Measurements from ENCODE around the gene NSD1.

- TF ChIP-seq, protein P1, sequence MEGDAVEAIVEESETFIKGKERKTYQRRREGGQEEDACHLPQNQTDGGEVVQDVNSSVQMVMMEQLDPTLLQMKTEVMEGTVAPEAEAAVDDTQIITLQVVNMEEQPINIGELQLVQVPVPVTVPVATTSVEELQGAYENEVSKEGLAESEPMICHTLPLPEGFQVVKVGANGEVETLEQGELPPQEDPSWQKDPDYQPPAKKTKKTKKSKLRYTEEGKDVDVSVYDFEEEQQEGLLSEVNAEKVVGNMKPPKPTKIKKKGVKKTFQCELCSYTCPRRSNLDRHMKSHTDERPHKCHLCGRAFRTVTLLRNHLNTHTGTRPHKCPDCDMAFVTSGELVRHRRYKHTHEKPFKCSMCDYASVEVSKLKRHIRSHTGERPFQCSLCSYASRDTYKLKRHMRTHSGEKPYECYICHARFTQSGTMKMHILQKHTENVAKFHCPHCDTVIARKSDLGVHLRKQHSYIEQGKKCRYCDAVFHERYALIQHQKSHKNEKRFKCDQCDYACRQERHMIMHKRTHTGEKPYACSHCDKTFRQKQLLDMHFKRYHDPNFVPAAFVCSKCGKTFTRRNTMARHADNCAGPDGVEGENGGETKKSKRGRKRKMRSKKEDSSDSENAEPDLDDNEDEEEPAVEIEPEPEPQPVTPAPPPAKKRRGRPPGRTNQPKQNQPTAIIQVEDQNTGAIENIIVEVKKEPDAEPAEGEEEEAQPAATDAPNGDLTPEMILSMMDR (IDR thresholded peaks at IDR 0.05 in 2 of 3, conservative IDR thresholded peaks at IDR 0.05 in 1 of 3; ENCODE audit: insufficient read depth in 2 of 3, low read depth in 1 of 3, low read length in 3 of 3), result no peak
- TF ChIP-seq ZFP36 (IDR thresholded peaks at IDR 0.05; ENCODE audit: low read depth, low read length, partially characterized antibody) (no peak), TCF3 (CRISPR knock-in tag; IDR thresholded peaks at IDR 0.05) (no peak), ZNF282 (CRISPR knock-in tag; IDR thresholded peaks at IDR 0.05) (no peak), NRF1 (conservative IDR thresholded peaks at IDR 0.05 in 1 of 2, IDR thresholded peaks at IDR 0.05 in 1 of 2) (no peak), MLLT1 (IDR thresholded peaks at IDR 0.05) (no peak), NCOA6 (IDR thresholded peaks at IDR 0.05) (no peak), GTF2B (IDR thresholded peaks at IDR 0.05; ENCODE audit: extremely low read depth, insufficient read length) (no peak), HNRNPH1 (optimal IDR thresholded peaks at IDR 0.05; ENCODE audit: low read depth, low read length) (no peak), CBFB (CRISPR knock-in tag; IDR thresholded peaks at IDR 0.05) (no peak)
- TF ChIP-seq, protein P2, sequence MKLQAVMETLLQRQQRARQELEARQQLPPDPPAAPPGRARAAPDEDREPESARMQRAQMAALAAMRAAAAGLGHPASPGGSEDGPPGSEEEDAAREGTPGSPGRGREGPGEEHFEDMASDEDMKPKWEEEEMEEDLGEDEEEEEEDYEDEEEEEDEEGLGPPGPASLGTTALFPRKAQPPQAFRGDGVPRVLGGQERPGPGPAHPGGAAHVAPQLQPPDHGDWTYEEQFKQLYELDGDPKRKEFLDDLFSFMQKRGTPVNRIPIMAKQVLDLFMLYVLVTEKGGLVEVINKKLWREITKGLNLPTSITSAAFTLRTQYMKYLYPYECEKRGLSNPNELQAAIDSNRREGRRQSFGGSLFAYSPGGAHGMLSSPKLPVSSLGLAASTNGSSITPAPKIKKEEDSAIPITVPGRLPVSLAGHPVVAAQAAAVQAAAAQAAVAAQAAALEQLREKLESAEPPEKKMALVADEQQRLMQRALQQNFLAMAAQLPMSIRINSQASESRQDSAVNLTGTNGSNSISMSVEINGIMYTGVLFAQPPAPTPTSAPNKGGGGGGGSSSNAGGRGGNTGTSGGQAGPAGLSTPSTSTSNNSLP (IDR thresholded peaks at IDR 0.05; ENCODE audit: borderline replicate concordance, low read depth, low read length), result no peak
These were observed 180.1 kb downstream of the NSD1 start for GRCh38 chr5:177313561-177314259.

Data from K562 (cell line).